Sciatic nerve (tissue), 2 donors: ENCODE data around the gene CGB3. TPM values are rescaled to one million over a fixed set of nuclear protein-coding genes. Genes with fewer than 3 reads are reported as not detected.
"Not testable (repeated sequence)": the region's sequence is repeated elsewhere in the genome, so short reads cannot be mapped to it uniquely, and the experiment has no call there.

Source experiments
- ATAC-seq: fragments of 200-7000 bp; cut with Tn5 transposase; one replicate; pipeline ENCODE4 v1.9.1; 2020; ENCODE audit warnings: mild to moderate bottlenecking, moderate library complexity
- DNase-seq: peaks from one replicate; pipeline ENCODE4 v3.0.0-alpha.2; 2020; ENCODE audit warnings: low spot score
- intact Hi-C: fragments of 100-400 bp; cut with DNase I; formaldehyde crosslinking; loops from one replicate; pipeline ENCODE4 v1.14.2; 2022
- total RNA-seq: library from RNA; stranded (reverse); fragmentation: NEBNext Ultra II Directional; extraction: Animal tissue kit (Norgen Biotek cat#: 25700); gene quantifications from one replicate; pipeline ENCODE4 v1.2.1, GENCODE V29; 2021
- donor health status: DM: no; HTN: no; CAD: no.
- donor health status: DM: no; HTN: no; CAD: no.

CGB3 gene
- total RNA-seq, 1 donor from 2014 or later, result not detected

DNA sequence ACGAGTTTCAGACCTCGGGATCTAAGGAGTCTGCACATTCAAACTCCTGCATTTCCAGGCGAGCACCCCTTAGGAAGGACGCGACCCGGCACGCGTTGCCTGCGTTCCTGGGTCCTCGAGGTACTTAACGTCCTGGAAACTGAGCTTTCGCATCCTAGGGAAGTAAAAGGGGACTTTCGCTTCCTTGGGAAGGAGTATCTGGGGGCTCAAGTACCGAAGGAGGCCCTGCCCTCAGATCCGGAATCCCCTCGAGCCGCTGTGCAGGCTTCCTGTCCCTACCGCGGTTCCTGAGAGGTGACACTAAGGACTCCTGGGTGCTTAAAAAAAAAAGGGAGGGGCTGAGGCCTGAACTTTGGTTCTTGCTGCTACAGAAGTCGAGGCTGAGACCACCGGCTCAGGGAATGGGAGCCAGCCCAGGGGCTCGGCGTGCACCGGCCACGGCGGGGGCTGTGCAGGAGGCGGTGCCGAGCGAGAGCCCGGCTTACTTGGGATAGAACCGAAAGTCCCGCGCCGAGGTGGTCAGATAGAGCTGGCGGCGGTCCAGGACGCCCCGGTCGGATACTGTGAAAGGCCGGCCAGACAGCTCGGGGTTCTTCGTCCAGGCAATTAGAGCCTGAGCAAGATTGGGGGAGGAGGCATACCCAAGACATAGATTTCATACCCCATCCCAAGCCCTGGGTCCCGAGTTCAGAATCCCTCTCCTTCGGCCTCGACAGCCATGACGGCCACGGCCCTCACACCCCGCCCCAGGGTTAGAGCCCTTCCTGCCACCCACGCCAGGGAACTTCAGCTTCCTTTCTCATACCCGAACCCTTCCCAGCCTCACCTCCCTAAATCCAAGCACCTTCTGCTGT, 5.5 kb downstream of the CGB3 start:
- intact Hi-C loops, DNase-seq: not testable (repeated sequence)
- peak; percentile 20 for ATAC-seq

DNA sequence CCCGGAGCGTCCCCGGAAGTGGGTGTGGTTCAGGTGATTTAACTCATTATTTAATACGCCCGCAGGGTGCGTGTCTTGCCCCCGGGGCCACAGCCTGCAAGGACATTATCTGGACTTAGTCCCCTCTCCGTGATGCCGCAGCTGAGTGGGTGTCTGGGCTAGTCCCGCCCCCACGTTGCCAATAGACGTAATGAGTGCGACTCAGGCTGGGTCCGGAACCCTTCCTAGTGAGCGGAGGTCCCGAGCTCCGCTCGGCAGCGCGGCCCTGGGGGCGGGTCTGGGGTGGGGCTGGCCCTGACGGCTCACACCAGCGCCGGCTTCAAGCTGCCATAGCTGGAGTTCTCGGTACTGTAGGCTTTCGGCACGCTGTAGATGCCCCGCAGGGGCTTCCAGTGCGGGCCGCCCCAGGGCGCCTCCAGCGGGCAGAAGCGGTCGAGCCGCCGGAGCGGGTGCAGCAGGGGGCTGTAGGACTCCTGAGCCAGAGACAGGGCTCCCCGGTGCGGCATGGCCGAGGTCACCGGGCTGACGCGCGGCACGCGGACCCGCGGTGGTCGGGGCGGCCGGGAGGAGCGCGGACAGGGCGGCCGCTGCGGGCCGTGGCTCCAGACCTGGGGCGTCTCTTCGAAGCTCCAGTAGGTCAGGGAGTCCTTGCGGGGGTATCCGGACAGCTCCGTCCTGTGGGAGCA, 6.3 kb downstream of the CGB3 start:
- intact Hi-C loops, result no loop called here
- DNase-seq (no peak), ATAC-seq (peak; percentile 52)

DNA sequence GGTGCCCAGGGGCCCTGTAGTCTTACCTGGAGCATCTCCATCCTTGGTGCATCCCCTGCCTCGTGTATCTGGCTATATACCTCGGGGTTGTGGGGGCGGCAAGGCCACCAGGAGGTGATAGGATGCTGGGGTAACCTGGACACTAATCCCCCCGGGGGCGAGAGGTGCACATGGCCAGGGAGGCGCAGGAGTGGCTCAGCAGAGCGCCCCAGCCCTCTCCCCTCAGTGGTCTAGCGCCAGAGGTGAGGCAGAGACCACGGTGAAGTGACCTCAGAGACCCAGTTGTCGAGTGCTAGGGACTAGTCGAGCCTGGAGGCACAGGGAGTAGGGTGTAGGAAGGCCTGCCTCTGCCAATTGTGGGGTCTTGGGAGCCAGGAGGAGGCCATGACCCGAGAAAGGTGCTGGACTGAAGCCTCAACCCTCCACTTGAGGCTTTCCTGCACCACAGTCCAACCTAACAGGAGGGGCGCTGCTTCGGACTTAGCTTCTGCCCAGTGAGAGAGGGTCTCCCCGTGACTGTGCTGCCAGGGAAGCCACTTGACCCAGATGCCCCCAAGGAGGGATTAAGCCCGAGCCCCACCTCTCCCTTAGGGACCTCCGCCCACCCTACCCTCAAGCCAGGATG, 7.0 kb downstream of the CGB3 start, which contains the start of gene LHB:
Gene LHB (minus strand): TSS at position 51 of the 625 bp plus-strand sequence. CDS start 10 bp downstream, at position 41.
- ATAC-seq (no peak), DNase-seq (no peak)
- intact Hi-C loops, result no loop called here

DNA sequence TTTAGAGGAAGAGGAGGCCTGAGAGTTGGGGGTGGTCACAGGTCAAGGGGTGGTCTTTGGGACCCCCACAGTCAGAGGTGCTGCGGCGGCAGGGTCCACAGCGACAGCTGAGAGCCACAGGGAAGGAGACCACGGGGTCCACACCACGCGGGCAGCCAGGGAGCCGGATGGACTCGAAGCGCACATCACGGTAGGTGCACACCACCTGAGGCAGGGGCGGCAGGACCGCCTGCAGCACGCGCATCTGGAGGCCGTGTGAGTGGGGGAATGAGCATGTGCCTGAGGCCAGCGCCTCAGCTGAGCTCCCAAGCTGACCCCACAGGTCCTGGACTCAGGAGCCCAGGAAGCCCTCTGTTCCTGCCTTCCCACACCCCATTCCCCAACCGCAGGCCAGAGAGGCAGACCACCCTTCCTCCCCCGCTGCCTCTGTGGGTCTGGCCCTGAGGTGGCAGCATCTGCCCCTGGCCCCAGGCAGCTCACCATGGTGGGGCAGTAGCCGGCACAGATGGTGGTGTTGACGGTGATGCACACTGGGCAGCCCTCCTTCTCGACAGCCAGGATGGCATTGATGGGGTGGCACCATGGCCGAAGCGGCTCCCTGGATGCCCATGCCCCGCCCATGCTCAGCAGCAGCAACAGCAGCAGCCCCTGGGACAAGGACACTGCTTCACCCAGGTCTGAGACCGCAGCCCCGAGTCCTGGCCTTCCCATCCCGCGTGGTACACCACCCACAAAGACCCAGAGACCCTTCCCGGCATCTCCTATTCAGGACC, 7.9 kb downstream of the CGB3 start:
- ATAC-seq (no peak), DNase-seq (no peak)
- intact Hi-C loops, result no loop called here

DNA sequence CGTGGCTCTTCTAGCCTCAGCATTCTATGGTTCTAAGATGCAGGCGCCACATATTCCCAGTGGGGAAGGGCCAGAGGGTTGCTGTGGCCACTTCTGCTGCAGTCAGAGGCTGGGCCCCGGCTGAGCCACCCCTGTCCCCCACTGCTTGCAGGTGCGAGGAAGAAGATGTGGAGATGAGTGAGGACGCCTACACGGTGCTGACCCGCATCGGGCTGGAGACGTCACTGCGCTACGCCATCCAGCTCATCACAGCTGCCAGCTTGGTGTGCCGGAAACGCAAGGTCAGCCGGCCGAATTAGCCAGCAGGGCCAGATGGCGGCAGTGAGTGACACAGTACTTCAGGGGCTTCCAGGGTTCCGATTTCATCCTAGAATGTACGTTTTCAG, 9.3 kb downstream of the CGB3 start:
- DNase-seq (no peak), ATAC-seq (no peak)
- intact Hi-C loops, result no loop called here

DNA sequence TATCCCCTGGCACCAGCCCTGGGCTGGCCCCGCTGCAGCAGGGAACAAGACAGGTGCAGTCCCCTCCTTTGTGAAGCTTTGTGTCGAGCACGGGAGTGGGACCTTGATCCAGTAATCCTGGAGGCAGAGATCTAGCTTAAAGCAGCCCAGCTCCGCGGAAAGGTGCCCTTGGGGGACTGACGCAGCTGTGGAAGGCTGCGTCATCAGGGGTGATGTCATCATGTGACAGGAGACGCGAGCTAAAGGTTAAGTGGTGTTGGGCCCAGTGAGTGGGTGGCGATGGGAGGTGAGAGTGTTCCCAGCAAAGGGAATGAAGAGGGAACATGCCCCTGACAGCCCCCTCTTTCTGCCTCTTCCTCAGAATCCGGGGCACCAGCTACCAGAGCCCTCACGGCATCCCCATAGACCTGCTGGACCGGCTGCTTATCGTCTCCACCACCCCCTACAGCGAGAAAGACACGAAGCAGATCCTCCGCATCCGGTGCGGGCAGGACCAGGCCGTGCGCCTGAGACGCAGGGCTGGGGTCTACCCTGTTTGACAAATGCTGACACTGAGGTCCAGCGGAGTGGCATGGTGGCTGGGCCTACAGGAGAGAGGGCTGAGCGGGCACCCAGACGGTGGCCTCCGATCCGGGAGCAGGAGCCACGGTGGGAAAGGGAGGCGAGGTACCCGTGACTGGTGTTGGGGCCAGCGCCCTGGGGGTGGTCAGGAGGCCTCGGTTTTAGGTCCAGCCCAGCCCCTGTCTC, 9.8 kb downstream of the CGB3 start:
- no peak for DNase-seq
- no peak for ATAC-seq
- intact Hi-C loops, result no loop called here

DNA sequence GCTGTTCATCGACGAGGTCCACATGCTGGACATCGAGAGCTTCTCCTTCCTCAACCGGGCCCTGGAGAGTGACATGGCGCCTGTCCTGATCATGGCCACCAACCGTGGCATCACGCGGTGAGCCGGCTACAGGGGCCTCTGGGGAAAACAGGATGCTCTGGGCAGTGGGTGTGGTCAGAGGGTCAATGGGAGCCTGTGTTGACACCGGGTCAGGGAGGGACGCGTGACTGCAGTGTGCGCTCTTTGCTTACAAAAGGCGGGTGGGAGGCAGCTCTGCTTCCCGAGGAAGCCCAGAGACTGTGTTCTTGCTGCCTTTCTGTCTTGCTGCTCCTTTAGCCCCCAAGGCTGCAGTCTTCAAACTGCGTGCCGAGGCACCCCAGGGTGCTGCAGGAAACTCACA, 12.9 kb downstream of the CGB3 start:
- DNase-seq, result no peak
- ATAC-seq, result no peak
- intact Hi-C loops, result no loop called here

DNA sequence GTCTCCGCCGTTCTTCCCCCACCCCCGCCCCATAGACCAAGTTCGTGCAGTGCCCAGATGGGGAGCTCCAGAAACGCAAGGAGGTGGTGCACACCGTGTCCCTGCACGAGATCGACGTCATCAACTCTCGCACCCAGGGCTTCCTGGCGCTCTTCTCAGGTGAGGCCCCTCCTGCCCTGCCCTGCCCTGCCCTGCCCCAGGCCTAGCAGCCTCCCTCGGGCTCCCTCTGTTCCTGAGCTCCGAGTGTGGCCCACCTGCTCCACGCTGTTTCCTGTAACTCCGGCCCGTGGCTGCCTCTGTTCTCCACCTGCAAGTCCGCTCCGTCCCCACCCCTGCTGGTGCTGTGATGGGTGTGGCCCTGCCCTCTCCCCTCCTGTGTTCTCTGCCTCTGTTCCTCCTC, 13.7 kb downstream of the CGB3 start:
- DNase-seq, result no peak
- ATAC-seq, result no peak
- intact Hi-C loops, result no loop called here

DNA sequence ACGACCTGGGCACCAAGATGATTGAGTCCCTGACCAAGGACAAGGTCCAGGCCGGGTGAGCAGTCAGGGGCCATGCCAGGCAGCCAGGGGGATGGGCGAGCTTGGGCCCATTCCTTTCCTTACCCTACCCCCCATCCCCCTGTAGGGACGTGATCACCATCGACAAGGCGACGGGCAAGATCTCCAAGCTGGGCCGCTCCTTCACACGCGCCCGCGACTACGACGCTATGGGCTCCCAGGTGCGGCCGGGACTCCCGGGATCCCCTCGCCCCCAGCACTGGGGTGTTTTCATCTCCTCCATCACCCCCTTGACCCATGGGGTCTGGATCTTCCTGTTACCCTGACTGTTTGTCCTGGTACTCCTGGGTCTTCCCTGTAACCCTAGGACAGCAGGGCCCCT, 14.3 kb downstream of the CGB3 start:
- intact Hi-C loops, result no loop called here
- ATAC-seq (no peak), DNase-seq (no peak)

DNA sequence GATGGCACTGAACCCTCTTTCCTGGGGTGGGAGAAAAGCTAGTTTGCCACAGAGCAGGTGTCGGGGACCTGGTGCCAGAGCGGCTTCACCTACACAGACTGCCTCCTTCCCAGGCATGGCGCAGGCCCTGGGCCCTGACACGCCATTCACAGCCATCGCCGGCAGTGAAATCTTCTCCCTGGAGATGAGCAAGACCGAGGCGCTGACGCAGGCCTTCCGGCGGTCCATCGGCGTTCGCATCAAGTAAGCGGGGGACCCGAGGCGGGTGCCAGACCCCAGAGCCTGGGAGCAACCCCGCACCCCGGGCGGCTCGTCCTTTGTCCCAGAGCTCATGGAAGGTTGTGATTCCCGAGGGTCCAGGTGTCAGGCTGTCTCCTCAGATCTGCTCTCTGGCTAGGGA, 17.2 kb downstream of the CGB3 start:
- DNase-seq (no peak), ATAC-seq (no peak)
- intact Hi-C loops, result no loop called here

DNA sequence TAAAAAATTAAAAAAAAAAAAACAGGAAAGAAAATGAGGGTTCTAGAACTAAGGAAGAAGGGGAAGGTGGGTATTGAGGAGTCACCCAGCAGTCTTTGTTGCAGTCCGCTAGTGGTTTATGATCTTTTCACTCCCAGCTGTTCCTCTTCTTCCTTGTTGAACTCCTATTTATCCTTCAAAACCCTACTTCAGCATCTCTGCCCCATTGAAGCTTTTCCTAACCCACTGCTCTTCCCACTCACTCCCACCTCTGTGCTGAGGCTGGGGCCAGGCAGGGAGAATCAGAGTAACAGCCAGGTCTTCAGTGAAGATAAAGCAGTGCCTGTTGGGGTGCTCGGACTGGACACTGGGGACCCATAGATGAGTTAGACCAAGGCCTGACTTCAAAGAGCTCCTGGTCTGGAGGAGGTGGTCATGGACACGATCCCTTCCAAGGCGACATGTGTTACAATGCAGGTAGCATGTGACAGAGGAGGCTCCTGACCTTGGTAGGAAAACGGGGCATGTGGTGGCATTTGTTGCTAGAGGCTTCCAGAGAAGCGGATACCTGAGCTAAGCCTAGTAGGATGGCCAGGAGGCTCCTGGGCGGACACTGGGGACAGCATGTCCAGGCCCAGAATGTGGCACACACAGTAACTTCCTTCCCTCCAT, 19.0 kb downstream of the CGB3 start:
- DNase-seq (no peak), ATAC-seq (no peak)
- intact Hi-C loops, result no loop called here

DNA sequence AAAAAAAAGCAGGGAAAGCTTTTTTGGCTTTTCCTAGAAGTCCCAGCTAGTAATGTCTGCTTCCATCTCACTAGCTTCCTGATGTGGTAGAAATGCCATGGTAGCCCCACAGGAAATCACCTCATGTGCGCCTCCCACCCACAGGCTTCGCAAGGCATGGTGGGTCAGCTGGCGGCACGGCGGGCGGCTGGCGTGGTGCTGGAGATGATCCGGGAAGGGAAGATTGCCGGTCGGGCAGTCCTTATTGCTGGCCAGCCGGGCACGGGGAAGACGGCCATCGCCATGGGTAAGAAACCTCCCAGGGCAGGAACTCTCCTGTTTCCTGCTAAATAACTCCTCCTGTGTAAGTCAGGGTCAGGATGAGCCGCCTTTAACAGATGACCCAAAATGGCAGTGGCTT, 20.0 kb downstream of the CGB3 start:
- intact Hi-C loops, result no loop called here
- DNase-seq (no peak), ATAC-seq (no peak)

DNA sequence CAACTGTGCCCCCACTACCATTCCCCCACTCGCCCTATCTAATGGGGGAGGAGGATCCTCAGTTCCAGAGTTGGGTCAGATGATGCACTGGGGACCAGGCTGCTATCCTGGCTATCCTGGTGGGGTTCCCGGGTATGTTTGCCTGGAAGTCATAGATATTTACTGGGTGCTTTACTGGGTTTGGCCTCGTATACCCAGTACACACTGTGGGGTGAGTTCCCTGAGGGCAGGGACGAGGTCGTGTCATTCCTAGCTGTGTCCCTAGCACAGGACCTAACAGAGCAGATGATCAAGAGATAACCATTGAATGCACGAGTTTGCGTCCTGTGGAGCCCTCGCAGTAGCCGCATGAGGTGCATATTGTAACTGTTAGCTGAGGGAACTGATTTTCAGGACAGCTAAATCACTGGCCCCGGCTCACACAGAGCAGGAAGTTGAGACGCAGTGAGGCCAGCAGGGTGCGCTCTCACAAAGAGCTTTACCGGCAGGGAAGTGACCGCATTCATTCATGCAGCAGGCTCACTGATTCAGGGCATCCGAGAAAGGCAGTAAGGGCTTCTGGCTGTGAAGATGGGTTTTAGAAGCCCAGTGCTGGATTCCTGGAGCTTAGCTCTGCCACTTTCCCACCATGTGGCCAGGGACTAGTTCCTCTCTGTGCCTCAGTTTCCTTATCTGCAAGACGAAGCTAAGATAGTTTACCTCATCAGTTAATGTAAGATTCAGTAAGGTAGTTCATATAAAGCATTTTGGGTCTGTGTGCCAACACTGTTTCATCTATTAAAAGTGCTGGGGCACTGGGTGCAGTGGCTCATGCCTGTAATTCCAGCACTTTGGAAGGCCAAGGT, 24.4 kb downstream of the CGB3 start:
- DNase-seq (no peak), ATAC-seq (peak; percentile 18)
- intact Hi-C loops, result no loop called here

DNA sequence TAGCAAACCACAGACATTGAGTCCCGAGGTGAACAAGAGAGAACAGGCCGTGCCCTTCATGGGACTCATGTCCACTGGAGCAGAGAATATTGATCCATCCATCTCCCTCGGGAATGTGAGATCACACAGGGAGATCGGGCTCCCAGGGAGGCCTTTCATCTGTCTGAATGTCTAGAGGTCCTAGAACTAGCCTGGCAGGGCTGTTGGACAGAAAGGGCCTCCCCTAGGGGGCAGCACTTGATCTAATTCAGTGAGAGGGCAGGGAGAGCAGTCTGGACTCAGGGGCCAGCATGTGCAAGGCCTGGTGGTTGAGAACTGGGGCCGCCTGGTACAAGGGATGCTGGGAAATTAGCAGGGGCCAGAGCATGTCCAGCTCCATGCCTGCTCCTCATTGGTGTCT, 26.2 kb downstream of the CGB3 start:
- ATAC-seq (no peak), DNase-seq (no peak)
- intact Hi-C loops, result no loop called here

DNA sequence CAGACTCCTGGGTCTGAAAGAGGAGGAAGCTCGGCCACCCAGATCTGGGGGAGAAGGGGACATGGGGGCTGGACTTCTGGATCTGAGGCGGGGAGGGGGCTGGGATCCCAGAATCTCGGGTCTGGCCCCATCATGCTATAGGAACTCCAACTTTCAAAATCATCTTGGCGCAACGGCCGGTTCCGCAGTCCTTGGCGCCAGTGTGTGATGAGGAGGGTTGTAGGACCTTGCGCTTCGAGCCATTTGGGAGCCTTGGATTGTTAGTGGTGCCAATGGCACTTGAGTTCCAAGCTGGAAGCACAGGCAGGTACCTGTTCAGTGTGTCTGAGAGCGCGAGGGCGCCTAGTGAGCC, 30.1 kb downstream of the CGB3 start:
- intact Hi-C loops, result no loop called here
- no peak for DNase-seq
- no peak for ATAC-seq

DNA sequence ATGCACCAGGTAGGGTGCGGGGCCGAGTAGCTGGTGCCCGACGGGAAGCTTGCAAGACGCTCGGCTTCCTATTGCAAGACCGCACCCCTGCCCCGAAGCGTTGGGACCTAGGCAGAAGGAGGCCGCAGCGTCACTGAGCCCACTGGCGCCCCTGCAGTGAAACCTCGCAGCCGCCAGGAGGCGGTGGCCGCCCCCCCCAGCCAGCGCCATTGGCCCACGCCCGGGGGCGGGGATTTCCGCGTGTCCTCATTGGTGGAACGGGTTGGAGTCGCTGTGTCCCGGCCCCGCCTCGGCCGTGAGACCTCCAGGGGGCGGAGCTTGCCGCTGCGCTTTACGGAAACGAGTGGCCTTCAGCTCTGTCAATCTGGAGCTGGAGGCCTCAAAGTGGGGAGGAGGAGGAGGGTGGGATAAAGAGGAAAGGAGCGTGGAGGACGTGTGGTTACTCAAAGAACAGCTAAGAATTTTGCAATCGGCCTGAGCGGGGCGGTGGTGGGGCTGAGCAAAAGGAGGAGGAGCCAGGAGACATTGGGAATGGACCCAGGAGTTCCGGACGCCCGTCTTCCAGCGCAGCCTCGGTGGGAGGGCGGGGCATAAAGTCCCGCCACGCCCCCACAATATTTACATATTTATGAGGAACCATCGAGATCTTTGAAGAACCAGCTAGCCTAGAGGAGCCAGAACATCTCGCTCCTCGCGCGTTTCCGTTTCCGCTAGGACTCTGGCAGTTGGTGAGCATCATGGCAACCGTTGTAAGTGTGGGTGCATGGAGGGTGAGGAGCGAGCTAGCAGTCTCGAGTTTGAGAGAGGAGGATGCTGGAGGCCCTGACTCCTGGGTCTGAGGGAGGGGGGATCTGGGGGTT, 30.7 kb downstream of the CGB3 start, which contains the start of the genes GYS1 and RUVBL2:
Gene GYS1 (minus strand): TSS at position 135 of the 860 bp plus-strand sequence. CDS start 197 bp downstream, outside the sequence.
Gene RUVBL2 (plus strand): TSS at position 713 of the 860 bp plus-strand sequence. CDS start 25 bp downstream, at position 738.
- DNase-seq (peak; percentile 100), ATAC-seq (peak; percentile 96)
- intact Hi-C loops, result no loop called here
